A375 (cell line): ENCODE results near the gene ELMOD3. TPM values are rescaled to one million over a fixed set of nuclear protein-coding genes. Genes with fewer than 3 reads are reported as not detected.

ENCODE experiments used
- small RNA-seq: library from RNA; depleted of rRNA; stranded (forward); fragments of <200 nt; gene quantifications from one replicate; pipeline ENCODE3, GENCODE V24; 2014
- total RNA-seq: library from RNA; depleted of rRNA; stranded (reverse); fragments of >200 nt; shearing (Covaris generic); gene quantifications from 2 replicates; pipeline ENCODE4 v1.2.3, GENCODE V29; 2014; rRNA removed

ELMOD3 gene
- 7.8 and 11.9 TPM in 2 replicates for total RNA-seq

GRCh38 chr2:85354286-85355072, at the start of gene ELMOD3, which contains the start of gene RETSAT:
TSS of gene ELMOD3 (plus strand) at chr2:85354769. CDS start at chr2:85357199, 2,430 bp downstream.
TSS of gene RETSAT (minus strand) at chr2:85354528. CDS start at chr2:85354507, 21 bp downstream.

DNA sequence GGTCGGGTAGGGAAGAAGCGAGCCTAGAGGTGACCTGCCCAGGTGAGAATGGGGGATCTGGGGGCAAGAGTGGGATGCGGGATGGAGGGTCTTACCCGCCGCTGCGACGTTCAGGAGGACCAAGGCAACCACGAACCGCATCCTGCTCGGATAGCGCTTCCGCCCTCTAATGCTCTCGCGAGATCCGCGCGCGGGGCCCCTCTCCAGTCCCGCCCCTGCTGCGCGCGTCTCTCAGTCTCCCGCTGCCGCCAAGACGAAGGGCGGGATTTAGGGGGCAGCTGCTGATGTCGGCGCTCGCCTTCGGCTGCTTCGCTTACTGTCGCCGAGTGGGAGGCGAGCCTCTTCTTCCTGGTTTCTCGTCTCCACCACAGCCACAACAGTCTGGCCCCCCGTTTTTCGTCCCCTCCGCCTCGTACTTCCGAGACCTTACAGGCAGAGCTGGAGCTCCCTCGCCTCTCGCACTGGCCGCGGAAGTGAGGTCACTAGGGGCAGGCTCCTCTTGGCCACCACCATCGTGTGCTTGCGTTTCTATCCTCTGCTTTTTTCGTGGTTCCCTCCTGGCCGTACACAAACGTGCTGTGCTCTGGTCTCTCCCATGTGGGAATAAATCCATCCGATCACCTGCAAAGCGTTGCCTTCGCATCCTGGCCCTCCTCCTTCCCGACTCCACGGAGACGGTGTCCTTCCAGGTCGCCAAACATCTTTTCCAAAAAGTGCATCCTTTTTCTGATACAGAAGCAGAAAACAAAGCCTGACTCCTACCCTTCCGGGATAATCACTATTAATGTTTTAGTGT, 26.5 kb upstream of the ELMOD3 start, which contains the start of gene TGOLN2:
Gene TGOLN2 (minus strand): TSS at position 168 of the 796 bp plus-strand sequence. CDS start 27 bp downstream, at position 141.

GRCh38 chr2:85409845-85410583, 55.4 kb downstream of the ELMOD3 start, which contains the start of gene CAPG:
TSS of gene CAPG (minus strand) at chr2:85410366. CDS start at chr2:85402145, 8,221 bp downstream.

DNA sequence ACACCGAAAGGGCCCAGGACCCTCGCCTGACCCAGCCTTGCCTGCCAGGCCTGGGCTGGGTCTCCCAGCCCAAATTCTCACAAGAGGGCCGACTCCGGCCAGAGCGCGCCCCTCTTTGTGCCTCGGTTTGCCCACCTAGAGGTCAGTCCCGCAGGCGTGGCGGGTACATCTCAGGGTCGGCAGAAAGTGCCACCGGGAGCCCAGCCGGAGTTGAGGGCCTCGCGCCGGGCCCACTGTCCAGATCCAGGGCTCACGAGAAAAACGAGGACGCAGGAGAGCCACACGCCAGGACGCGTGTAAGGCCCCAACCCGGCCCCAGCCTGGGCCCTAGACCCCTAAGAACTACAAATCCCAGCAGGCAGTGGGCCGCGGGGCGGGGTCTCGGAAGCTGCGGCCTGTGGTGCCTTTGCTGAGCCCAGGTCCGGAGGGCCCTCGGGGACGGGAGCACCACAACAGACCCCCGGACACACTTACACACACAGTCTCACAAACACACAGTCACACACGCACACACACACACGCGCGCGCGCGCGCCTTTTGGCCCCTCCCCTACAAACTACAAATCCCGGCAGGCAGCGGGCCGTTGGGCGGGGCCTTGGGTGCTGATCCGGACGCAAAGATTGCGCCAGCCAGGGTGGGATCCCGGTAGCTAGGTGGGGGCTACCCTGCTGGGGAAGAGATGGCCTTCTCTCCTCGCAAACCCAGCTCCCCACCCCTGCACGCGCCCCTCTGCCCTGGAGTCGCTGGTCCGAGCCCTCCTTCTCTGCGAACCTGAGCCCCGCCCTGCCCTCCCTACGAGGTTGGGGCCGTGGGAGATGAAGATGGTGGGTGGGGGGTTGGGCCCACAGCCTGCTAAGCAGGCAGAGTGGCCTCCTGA, 63.8 kb downstream of the ELMOD3 start, which contains the start of gene SH2D6:
Gene SH2D6 (plus strand): TSS at position 583 of the 877 bp plus-strand sequence. CDS start 10,752 bp downstream, outside the sequence.

Small RNA genes within 50 kb of the gene (small RNA-seq; reads per million reads assigned to genes)
- gene AC062037.1 (not detected), gene AC062037.2 (not detected), gene RF00019 (not detected), gene RN7SL113P (not detected)

Other genes starting within 250 kb of the ELMOD3 start
- gene TCF7L1, start 221.4 kb upstream of the ELMOD3 start, total RNA-seq, result 0.16 TPM in 1 of 2 replicates, not detected in the other
- gene TGOLN2, start 26.8 kb upstream of the ELMOD3 start, total RNA-seq, result 93.8 and 94.8 TPM in 2 replicates
- gene RETSAT, start 241 bp upstream of the ELMOD3 start, total RNA-seq, result 24.2 and 24.9 TPM in 2 replicates
- 164 and 165 TPM in 2 replicates for gene CAPG, start 55.6 kb downstream of the ELMOD3 start, total RNA-seq
- gene SH2D6, start 63.9 kb downstream of the ELMOD3 start, total RNA-seq, result 0.24 and 0.60 TPM in 2 replicates
- 188 and 191 TPM in 2 replicates for gene MAT2A, start 184.4 kb downstream of the ELMOD3 start, total RNA-seq
- 36.9 and 40.5 TPM in 2 replicates for gene GGCX, start 206.7 kb downstream of the ELMOD3 start, total RNA-seq
- gene VAMP8, start 222.8 kb downstream of the ELMOD3 start, total RNA-seq, result 21.2 and 22.0 TPM in 2 replicates
- gene VAMP5, start 229.7 kb downstream of the ELMOD3 start, total RNA-seq, result 31.3 and 38.8 TPM in 2 replicates
- 137 and 156 TPM in 2 replicates for gene RNF181, start 241.0 kb downstream of the ELMOD3 start, total RNA-seq
- 5.5 and 7.2 TPM in 2 replicates for gene TMEM150A, start 247.9 kb downstream of the ELMOD3 start, total RNA-seq